Breast epithelium (tissue), 4 donors: ENCODE data around the gene TMEM115. TPM values are rescaled to one million over a fixed set of nuclear protein-coding genes. Genes with fewer than 3 reads are reported as not detected.

Experiments used
- DNase-seq, 2 donors: peaks; one replicate each; pipeline ENCODE4 v3.0.0-alpha.2; 2019; ENCODE audit warnings: low spot score in 2 of 2
- H3K27ac ChIP-seq, 2 donors: fragments of 200-600 bp; sonication (generic) in 1 of 2; one replicate each; pipeline ENCODE4 v1.5.1; 2016 to 2019; ENCODE audit warnings: mild to moderate bottlenecking in 1 of 2
- H3K27me3 ChIP-seq, 2 donors: fragments of 200-600 bp; sonication (generic) in 1 of 2; one replicate each; pipeline versions ENCODE4 v1.5.1 to v1.6.0; 2017 to 2019; ENCODE audit warnings: control low read depth in 1 of 2, mild to moderate bottlenecking in 1 of 2
- H3K36me3 ChIP-seq: fragments of 200-600 bp; one replicate; pipeline ENCODE4 v1.5.1; 2019
- H3K4me1 ChIP-seq, 2 donors: fragments of 200-600 bp; sonication (generic); one replicate each; pipeline ENCODE4 v1.5.1; 2016 to 2019; ENCODE audit warnings: control low read depth in 1 of 2
- H3K4me3 ChIP-seq, 3 donors: fragments of 200-600 bp; sonication (generic); 1 replicate in 2 of 3; 2 replicates in 1 of 3; pipeline ENCODE4 v1.5.1; 2016 to 2019; ENCODE audit warnings: mild to moderate bottlenecking in 3 of 3, moderate library complexity in 2 of 3
- H3K9me3 ChIP-seq, 2 donors: fragments of 200-600 bp; sonication (generic) in 1 of 2; one replicate each; pipeline ENCODE4 v1.5.1; 2016 to 2019; ENCODE audit warnings: control low read depth in 1 of 2
- POLR2A ChIP-seq: fragments of 450-650 bp; IDR thresholded peaks from one replicate; pipeline ENCODE4 v1.6.1; 2016; ENCODE audit warnings: antibody characterized with exemption, mild to moderate bottlenecking, moderate library complexity
- POLR2AphosphoS5 ChIP-seq, 3 donors: sonication (generic); formaldehyde crosslinking; IDR thresholded peaks; one replicate each; pipeline ENCODE4 v1.6.1; 2017; ENCODE audit warnings: antibody characterized with exemption in 3 of 3
- intact Hi-C: fragments of 100-400 bp; cut with DNase I; formaldehyde crosslinking; loops from one replicate; pipeline ENCODE4 v1.15.1; 2023; ENCODE audit warnings: low total_unique reads
- total RNA-seq, 3 donors: library from RNA; depleted of rRNA; stranded (reverse); fragments of >200 nt; gene quantifications; one replicate each; pipeline ENCODE4 v1.1.0, GENCODE V29; 2016
- TF ChIP-seq, protein P1 (sequence below), 3 donors: fragments of 450-650 bp; IDR thresholded peaks; one replicate each; pipeline ENCODE4 v1.5.1; 2016 to 2017; ENCODE audit warnings: antibody characterized with exemption in 3 of 3, mild to moderate bottlenecking in 3 of 3, moderate library complexity in 3 of 3

TMEM115 gene
- total RNA-seq, 3 donors from 2014 or later, result 46.7 to 67.3 (median 47.9) TPM

DNA sequence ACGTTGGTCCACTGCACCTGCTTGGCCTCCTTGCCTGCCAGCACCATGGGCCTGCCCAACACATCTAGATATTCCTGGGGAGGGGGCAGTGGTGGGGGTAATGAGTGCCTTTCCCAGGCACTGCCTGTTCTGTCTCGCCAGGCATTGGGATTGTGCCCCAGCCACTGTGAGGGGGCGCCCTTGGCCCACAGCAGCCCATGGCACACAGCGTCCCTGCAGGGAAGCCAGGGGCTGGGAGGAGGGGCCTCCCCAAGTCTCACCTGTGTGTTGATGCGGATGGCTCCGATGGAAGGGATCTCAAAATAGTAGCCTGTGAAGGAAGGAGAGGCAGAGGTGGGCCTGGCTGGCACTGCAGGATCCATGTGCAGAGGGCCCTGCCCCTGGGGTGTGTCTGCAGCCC is 18.7 kb upstream of the TMEM115 start:
- intact Hi-C loops, result loop anchor here (5.0 kb wide), 1 partner anchor 299 kb away; no protein-coding TSS in a partner anchor
- Histone ChIP-seq H3K9me3 (no peaks in the 10 kb centered on the region), H3K4me1 (peaks cover 0 to under 1% of the 10 kb centered on the region in 2 donors), H3K4me3 (no peak overlapping the region), H3K27ac (no peak overlapping the region), H3K27me3 (no peaks in the 10 kb centered on the region), H3K36me3 (no peaks in the 10 kb centered on the region)
- DNase-seq, result no peak
- TF ChIP-seq POLR2A (no peak), POLR2AphosphoS5 (IDR thresholded peaks at IDR 0.05) (no peak)
- TF ChIP-seq, protein P1, sequence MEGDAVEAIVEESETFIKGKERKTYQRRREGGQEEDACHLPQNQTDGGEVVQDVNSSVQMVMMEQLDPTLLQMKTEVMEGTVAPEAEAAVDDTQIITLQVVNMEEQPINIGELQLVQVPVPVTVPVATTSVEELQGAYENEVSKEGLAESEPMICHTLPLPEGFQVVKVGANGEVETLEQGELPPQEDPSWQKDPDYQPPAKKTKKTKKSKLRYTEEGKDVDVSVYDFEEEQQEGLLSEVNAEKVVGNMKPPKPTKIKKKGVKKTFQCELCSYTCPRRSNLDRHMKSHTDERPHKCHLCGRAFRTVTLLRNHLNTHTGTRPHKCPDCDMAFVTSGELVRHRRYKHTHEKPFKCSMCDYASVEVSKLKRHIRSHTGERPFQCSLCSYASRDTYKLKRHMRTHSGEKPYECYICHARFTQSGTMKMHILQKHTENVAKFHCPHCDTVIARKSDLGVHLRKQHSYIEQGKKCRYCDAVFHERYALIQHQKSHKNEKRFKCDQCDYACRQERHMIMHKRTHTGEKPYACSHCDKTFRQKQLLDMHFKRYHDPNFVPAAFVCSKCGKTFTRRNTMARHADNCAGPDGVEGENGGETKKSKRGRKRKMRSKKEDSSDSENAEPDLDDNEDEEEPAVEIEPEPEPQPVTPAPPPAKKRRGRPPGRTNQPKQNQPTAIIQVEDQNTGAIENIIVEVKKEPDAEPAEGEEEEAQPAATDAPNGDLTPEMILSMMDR (IDR thresholded peaks at IDR 0.05), result no peak

DNA sequence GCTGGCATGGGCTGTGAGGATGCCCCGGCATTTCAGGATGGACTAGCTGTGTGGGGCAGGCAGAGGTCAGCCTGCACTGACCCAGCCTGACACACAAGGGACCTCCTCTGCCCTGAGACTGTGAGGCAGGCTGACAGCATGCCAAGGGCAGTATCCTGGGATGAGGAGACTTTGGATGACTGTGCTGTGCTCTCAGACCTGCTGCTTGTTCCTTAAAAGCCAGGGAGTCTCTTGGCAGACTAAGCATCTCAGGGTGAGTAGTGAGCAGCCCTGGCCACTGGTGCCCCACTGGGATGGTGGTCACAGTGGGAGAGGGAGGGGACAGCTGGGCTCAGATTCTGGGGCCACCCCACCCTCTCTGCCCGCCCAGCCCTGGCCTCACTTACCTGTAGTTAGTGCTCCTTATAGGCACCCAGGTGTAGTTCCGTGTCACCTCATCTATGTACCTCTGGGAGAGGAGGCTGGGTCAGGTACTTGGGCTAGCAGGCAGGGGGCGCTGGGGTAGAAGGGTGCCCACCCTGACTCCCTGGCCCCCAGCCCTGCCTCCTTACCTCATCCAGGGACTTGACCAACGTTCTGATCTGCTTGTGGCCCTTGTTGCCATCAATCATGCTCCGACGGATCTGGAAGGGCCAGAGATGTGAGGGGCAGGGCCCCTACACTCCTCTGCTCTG is 16.1 kb upstream of the TMEM115 start:
- no peaks in the 10 kb centered on the region for H3K4me1 ChIP-seq
- intact Hi-C loops, result loop anchor here (5.0 kb wide), 1 partner anchor 302 kb away; no protein-coding TSS in a partner anchor
- no peaks in the 10 kb centered on the region for H3K36me3 ChIP-seq
- H3K4me3 ChIP-seq, result no peak overlapping the region
- H3K9me3 ChIP-seq, result no peaks in the 10 kb centered on the region
- H3K27ac ChIP-seq, result no peak overlapping the region
- no peak for DNase-seq
- H3K27me3 ChIP-seq, result no peaks in the 10 kb centered on the region
- TF ChIP-seq, protein P1 (IDR thresholded peaks at IDR 0.05), result no peak
- TF ChIP-seq POLR2A (no peak), POLR2AphosphoS5 (IDR thresholded peaks at IDR 0.05) (no peak)

DNA sequence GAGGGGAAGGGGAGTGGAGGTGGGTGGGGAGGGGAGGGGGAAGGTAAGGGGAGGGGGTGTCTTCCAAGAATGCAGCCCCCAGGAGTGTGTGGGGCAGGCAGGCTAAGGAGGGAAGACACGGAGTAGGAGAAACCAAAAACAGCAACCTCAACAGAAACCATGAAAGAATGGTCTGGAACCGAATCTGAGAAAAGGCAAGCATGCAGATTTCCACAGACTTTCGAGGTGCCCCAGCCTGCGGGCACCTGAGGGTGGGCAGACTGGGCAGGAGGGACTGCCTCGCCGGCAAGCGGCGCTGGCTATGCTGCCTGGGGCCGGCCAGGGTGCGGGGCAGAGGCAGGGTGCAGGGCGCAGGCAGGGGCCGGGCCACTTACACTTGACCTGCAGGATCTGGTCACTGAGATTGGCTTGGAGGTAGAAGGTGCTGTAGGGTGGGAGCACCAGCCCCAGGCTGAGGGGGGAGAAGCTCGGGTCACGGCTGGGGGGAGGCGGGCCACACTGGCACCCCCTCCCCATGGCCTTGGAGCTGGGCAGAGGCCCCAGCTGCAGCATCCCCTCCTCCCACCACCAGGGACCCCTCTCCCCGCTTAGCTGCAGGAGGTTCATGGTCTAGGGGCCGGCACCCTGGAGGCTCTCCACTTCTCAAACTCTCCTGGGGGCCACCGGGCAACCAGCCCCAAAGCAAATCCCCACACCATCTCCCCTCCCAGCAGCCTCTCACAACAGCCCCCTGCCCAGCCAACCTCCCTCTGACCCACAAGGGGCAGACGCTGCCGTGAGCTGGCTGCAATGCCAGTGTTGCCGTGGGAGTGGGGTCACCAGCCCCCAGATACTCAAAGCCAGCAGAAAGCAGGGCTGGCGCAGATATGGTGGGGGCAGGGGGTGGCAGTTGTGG is 15.3 kb upstream of the TMEM115 start:
- Histone ChIP-seq H3K27ac (no peak overlapping the region), H3K4me1 (no peaks in the 10 kb centered on the region), H3K9me3 (no peaks in the 10 kb centered on the region), H3K4me3 (no peak overlapping the region), H3K36me3 (no peaks in the 10 kb centered on the region), H3K27me3 (no peaks in the 10 kb centered on the region)
- TF ChIP-seq, protein P1 (IDR thresholded peaks at IDR 0.05), result no peak
- TF ChIP-seq POLR2AphosphoS5 (IDR thresholded peaks at IDR 0.05) (no peak), POLR2A (no peak)
- intact Hi-C loops, result loop anchor here (5.0 kb wide), 1 partner anchor 303 kb away; no protein-coding TSS in a partner anchor
- DNase-seq, result no peak

DNA sequence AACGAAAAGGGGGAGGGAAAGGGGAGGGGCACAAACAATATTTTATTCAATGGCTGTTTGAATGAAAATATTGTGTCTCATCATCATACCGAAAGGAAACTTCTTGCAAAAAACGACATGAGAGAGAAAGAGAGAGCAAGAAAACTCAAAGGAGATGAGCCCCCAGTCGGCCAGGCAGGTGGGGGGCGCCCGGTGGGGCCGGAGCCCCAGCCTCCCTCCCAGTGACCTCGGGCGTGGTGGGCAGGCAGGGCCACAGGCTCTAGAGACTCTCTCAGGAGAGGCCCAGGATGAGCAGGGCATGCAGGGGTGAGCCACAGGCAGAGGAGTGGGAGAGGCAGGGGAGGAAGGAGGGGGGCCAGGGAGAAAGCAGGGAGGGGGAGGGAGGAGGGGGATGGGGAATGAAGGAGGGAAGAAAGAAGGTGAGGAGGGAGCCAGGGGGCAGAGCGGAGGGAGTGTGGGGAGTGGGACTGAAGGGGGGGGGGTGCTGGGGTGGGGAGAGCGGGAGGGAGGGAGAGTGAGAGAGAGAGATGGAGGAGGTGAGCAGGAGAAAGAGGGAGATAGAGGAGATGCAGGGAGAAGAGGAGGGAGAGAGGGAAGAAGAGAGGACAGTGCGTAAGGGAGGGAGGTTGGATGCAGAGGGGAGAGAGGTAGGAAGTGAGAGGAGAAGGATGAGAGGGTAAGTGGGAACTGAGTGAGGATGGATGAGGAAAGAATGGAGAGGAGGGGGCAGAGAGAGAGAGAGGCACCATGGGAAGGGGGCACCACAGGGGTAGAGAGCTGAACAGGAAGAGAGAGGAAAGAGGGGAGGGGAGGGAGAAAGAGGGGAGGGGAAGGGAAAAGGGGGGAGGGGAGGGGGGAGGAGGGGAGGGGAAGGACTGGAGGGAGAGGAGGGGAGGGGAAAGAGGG is 14.1 kb upstream of the TMEM115 start:
- Histone ChIP-seq H3K36me3 (no peaks in the 10 kb centered on the region), H3K27ac (no peak overlapping the region), H3K27me3 (no peaks in the 10 kb centered on the region), H3K9me3 (no peaks in the 10 kb centered on the region), H3K4me1 (no peaks in the 10 kb centered on the region), H3K4me3 (no peak overlapping the region)
- no peak for DNase-seq
- intact Hi-C loops, result no loop called here
- no peak for TF ChIP-seq POLR2A
- TF ChIP-seq, protein P1 (IDR thresholded peaks at IDR 0.05), result no peak
- no peak for TF ChIP-seq POLR2AphosphoS5 (IDR thresholded peaks at IDR 0.05)
